ENCODE results near the gene GAB1. TPM values are rescaled to one million over a fixed set of nuclear protein-coding genes. Genes with fewer than 3 reads are reported as not detected.

The GAB1 gene
- total RNA-seq, 1 experiment from 2014 or later: 3.8 TPM

DNA sequence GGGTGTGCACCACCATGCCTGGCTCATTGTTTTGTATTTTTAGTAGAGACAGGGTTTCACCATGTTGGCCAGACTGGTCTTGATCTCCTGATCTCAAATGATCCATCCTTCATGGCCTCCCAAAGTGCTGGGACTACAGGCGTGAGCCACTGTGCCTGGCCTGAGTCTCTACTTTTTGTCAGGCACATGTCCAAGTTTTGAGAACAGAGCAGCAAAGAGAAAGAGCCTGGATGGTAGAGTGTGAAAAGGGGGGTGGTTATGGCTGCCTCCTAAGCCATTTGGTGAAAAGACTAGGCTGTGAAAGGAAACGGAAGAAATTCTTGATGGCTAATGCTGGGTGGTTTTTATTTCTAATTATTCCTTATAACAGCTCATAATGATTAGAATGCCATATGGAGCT is 63.4 kb downstream of the GAB1 start:
- intact Hi-C loops (cut with micrococcal nuclease): no loop called here
- POLR2A ChIA-PET: no interaction called here

DNA sequence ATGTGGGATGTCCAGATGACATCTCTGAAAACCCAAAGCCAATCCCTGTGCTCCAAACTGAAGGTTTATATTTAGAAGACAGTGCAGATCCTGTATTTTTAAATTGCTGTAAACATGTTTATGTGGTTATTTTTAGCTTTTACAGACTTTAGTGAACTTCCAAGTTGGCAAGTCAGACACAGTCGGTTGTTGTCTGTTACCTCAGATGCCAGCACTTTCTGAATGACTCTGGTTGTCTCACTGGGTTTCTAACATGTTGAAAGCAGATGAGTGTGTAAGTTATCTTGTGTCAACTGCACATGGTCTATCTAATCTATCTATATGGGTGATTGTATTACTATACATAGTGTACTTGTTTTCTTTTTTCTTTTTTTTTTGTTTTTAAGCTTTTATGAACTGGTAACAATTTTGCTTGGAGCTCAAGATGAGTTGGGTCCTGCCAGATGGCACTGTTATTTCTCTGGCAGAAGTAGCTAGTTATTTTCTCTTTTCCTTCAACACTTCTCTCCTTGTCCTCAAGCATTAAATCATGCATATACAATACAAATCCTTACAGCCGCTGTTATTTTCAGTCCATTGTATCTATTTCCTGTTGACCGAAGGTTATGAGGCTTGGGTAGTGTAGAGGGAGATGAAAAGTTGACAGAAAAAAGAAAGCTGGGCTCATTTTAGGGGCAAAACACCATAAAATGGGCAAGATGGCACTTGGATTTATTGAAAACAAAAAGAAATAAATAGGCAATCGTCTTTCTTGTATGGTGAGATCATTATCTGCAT is 66.3 kb downstream of the GAB1 start:
- intact Hi-C loops (cut with micrococcal nuclease): no loop called here
- Histone ChIP-seq H3K4me3 (replicated peaks in 1 of 2; ENCODE audit: low read depth in 1 of 2, low read length in 2 of 2) (no peak overlapping the region), H3K9me3 (ENCODE audit: control insufficient read depth in 1 of 2, insufficient read depth in 1 of 2, low read depth in 1 of 2, low read length in 2 of 2) (no peaks in the 10 kb centered on the region), H3K9me2 (ENCODE audit: insufficient read depth) (no peaks in the 10 kb centered on the region), H3K9ac (ENCODE audit: low read length) (no peak overlapping the region), H3K27ac (ENCODE audit: low read depth, low read length) (no peak overlapping the region), H3K36me3 (ENCODE audit: control insufficient read depth in 1 of 2, insufficient read depth in 2 of 2, low read length in 2 of 2) (no peaks in the 10 kb centered on the region), H2AFZ (ENCODE audit: low read depth, low read length, poor library complexity, severe bottlenecking) (no peak overlapping the region), H3K4me1 (ENCODE audit: control insufficient read depth in 1 of 2, insufficient read depth in 2 of 2, low read length in 2 of 2) (peaks cover 2 to 6% of the 10 kb centered on the region in 2 experiments; a peak in 2 of 4 replicates), H3K4me2 (ENCODE audit: low read length) (no peak overlapping the region), H4K20me1 (ENCODE audit: insufficient read depth) (no peaks in the 10 kb centered on the region), H3K79me2 (ENCODE audit: insufficient read depth, low read length) (no peaks in the 10 kb centered on the region), H3K27me3 (ENCODE audit: insufficient read depth, low read length) (no peaks in the 10 kb centered on the region)
- RAD21 ChIA-PET (ENCODE audit: low non-redundant PET in 1 of 2, low total read pairs in 2 of 2, uncharacterized antibody in 2 of 2, unreplicated experiment in 2 of 2): no interaction called here
- TF ChIP-seq, protein P1, sequence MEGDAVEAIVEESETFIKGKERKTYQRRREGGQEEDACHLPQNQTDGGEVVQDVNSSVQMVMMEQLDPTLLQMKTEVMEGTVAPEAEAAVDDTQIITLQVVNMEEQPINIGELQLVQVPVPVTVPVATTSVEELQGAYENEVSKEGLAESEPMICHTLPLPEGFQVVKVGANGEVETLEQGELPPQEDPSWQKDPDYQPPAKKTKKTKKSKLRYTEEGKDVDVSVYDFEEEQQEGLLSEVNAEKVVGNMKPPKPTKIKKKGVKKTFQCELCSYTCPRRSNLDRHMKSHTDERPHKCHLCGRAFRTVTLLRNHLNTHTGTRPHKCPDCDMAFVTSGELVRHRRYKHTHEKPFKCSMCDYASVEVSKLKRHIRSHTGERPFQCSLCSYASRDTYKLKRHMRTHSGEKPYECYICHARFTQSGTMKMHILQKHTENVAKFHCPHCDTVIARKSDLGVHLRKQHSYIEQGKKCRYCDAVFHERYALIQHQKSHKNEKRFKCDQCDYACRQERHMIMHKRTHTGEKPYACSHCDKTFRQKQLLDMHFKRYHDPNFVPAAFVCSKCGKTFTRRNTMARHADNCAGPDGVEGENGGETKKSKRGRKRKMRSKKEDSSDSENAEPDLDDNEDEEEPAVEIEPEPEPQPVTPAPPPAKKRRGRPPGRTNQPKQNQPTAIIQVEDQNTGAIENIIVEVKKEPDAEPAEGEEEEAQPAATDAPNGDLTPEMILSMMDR (IDR thresholded peaks at IDR 0.05 in 2 of 3, conservative IDR thresholded peaks at IDR 0.05 in 1 of 3; ENCODE audit: borderline replicate concordance in 1 of 3, insufficient read depth in 1 of 3, low read depth in 2 of 3, low read length in 2 of 3): no peak
- TF ChIP-seq RAD21 (IDR thresholded peaks at IDR 0.05; ENCODE audit: low read depth) (no peak), SIN3A (IDR thresholded peaks at IDR 0.05; ENCODE audit: low read depth) (no peak), TCF7L2 (IDR thresholded peaks at IDR 0.05; ENCODE audit: borderline replicate concordance, extremely low read depth, insufficient read depth, insufficient read length) (no peak), POLR2AphosphoS5 (IDR thresholded peaks at IDR 0.05; ENCODE audit: low read depth, low read length) (no peak)
- TF ChIP-seq, protein P2, sequence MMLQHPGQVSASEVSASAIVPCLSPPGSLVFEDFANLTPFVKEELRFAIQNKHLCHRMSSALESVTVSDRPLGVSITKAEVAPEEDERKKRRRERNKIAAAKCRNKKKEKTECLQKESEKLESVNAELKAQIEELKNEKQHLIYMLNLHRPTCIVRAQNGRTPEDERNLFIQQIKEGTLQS (IDR thresholded peaks at IDR 0.05): no peak
- TF ChIP-seq, protein P3, sequence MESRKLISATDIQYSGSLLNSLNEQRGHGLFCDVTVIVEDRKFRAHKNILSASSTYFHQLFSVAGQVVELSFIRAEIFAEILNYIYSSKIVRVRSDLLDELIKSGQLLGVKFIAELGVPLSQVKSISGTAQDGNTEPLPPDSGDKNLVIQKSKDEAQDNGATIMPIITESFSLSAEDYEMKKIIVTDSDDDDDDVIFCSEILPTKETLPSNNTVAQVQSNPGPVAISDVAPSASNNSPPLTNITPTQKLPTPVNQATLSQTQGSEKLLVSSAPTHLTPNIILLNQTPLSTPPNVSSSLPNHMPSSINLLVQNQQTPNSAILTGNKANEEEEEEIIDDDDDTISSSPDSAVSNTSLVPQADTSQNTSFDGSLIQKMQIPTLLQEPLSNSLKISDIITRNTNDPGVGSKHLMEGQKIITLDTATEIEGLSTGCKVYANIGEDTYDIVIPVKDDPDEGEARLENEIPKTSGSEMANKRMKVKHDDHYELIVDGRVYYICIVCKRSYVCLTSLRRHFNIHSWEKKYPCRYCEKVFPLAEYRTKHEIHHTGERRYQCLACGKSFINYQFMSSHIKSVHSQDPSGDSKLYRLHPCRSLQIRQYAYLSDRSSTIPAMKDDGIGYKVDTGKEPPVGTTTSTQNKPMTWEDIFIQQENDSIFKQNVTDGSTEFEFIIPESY (IDR thresholded peaks at IDR 0.05; ENCODE audit: extremely low read depth, insufficient replicate concordance, low read length): no peak
- no peak for DNase-seq (ENCODE audit: low read depth, low spot score)
- CTCF ChIA-PET: interaction anchor here (1.1 kb wide), 1 partner anchor 9 kb away, joined by 3 read pairs; no protein-coding TSS in a partner anchor
- POLR2A ChIA-PET: no interaction called here
- BruUV-seq (replicated peaks): no TSS peak
- no peak for ATAC-seq

More for the DNA sequence above, 63.4 kb downstream of the GAB1 start:
- RAD21 ChIA-PET (ENCODE audit: low non-redundant PET in 1 of 2, low total read pairs in 2 of 2, uncharacterized antibody in 2 of 2, unreplicated experiment in 2 of 2): no interaction called here
- no peak for ATAC-seq
- H3K4me1 ChIP-seq (ENCODE audit: control insufficient read depth in 1 of 2, insufficient read depth in 2 of 2, low read length in 2 of 2): peaks cover 2 to 6% of the 10 kb centered on the region in 2 experiments; a peak in 2 of 4 replicates
- no TSS peak for BruUV-seq (replicated peaks)
- no peaks in the 10 kb centered on the region for H3K9me3 ChIP-seq (ENCODE audit: control insufficient read depth in 1 of 2, insufficient read depth in 1 of 2, low read depth in 1 of 2, low read length in 2 of 2)
- TF ChIP-seq SIN3A (IDR thresholded peaks at IDR 0.05; ENCODE audit: low read depth): no peak
- no peak for TF ChIP-seq SP1 (IDR thresholded peaks at IDR 0.05; ENCODE audit: low read depth)
- DNase-seq (ENCODE audit: low read depth, low spot score): no peak
- no peak overlapping the region for H3K9ac ChIP-seq (ENCODE audit: low read length)
- H3K9me2 ChIP-seq (ENCODE audit: insufficient read depth): no peaks in the 10 kb centered on the region
- H2AFZ ChIP-seq (ENCODE audit: low read depth, low read length, poor library complexity, severe bottlenecking): no peak overlapping the region
- H4K20me1 ChIP-seq (ENCODE audit: insufficient read depth): no peaks in the 10 kb centered on the region
- H3K27me3 ChIP-seq (ENCODE audit: insufficient read depth, low read length): no peaks in the 10 kb centered on the region
- H3K4me3 ChIP-seq (replicated peaks in 1 of 2; ENCODE audit: low read depth in 1 of 2, low read length in 2 of 2): no peak overlapping the region
- no peak overlapping the region for H3K4me2 ChIP-seq (ENCODE audit: low read length)
- no peaks in the 10 kb centered on the region for H3K79me2 ChIP-seq (ENCODE audit: insufficient read depth, low read length)
- CTCF ChIA-PET: interaction anchor here (1.2 kb wide), 1 partner anchor 10 kb away, joined by 3 read pairs; no protein-coding TSS in a partner anchor
- H3K27ac ChIP-seq (ENCODE audit: low read depth, low read length): no peak overlapping the region
- no peaks in the 10 kb centered on the region for H3K36me3 ChIP-seq (ENCODE audit: control insufficient read depth in 1 of 2, insufficient read depth in 2 of 2, low read length in 2 of 2)

Data from HCT116 (cell line).